ENCODE measurements around the gene MSANTD1. TPM values are rescaled to one million over a fixed set of nuclear protein-coding genes. Genes with fewer than 3 reads are reported as not detected.

MSANTD1 gene
- total RNA-seq, 1 experiment from 2014 or later: 0.24 TPM

DNA sequence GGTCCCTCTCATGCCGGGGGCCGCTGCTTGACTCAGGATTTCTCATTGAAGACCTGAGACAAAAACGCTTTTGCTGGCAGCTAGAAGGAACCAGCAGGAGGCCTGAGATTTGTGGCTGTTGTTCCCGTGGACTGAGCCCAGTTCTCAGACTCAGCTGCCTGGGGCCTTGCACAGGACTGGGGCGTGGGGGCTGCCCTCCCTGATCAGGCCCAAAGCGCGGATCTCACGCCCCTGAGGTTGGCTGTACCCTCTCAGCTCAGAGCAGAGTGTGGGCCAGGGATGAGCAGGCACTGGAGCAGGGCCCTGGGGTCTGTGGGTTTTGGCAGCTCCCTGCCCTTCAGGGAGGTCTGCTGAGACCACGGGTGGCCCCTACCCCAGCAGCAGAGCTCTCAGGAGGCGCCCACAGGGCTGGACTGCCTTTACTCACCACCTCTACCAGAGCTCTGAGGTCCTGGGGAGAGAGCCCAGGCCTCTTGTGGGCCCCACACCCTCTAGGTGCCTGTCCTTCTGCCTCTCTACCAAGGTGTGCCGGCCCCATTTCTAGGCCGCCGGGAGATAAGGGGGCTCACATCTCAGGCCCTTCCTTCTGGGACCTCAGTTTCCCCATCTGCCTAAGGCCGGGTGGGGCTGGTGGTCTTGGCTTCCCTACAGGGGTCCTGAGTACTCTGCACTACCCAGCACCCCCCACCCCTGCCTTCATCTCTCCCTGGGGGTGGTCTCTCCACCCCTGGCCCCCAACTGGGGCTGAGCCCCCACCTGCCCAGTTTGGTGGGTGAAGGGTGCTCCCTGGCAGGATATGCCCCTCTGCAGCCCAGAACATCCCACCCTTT lies 5.6 kb downstream of the MSANTD1 start:
- Histone ChIP-seq H3K27me3 (ENCODE audit: control insufficient read depth, insufficient read depth, low read length) (no peaks in the 10 kb centered on the region), H3K36me3 (replicated peaks; ENCODE audit: control insufficient read depth, insufficient read depth, low read length) (no peaks in the 10 kb centered on the region), H3K4me3 (ENCODE audit: insufficient read depth, low read depth, low read length) (no peak overlapping the region)
- peak; percentile 51 for DNase-seq

DNA sequence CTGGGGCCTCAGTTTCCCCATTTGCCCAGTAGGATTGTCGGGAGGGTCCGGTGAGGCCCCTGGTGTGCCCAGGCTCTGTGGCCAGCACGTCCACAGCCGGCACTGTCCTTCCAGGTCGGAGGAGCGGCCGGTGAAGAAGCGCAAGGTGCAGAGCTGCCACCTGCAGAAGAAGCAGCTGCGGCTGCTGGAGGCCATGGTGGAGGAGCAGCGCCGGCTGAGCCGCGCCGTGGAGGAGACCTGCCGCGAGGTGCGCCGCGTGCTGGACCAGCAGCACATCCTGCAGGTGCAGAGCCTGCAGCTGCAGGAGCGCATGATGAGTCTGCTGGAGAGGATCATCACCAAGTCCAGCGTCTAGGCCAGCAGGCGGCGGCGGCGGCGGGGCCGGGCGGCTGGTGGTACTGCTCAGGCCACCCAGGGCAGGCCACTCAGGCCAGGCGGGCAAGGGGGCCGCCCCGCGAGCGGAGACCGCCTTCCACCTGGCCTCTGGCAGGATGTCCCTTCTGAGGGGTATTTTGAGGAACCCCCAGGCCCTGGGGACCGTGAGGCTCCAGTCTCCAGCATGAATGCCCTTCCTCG lies 6.7 kb downstream of the MSANTD1 start:
- DNase-seq: peak; percentile 59
- Histone ChIP-seq H3K36me3 (replicated peaks; ENCODE audit: control insufficient read depth, insufficient read depth, low read length) (no peaks in the 10 kb centered on the region), H3K4me3 (ENCODE audit: insufficient read depth, low read depth, low read length) (no peak overlapping the region), H3K27me3 (ENCODE audit: control insufficient read depth, insufficient read depth, low read length) (no peaks in the 10 kb centered on the region)

DNA sequence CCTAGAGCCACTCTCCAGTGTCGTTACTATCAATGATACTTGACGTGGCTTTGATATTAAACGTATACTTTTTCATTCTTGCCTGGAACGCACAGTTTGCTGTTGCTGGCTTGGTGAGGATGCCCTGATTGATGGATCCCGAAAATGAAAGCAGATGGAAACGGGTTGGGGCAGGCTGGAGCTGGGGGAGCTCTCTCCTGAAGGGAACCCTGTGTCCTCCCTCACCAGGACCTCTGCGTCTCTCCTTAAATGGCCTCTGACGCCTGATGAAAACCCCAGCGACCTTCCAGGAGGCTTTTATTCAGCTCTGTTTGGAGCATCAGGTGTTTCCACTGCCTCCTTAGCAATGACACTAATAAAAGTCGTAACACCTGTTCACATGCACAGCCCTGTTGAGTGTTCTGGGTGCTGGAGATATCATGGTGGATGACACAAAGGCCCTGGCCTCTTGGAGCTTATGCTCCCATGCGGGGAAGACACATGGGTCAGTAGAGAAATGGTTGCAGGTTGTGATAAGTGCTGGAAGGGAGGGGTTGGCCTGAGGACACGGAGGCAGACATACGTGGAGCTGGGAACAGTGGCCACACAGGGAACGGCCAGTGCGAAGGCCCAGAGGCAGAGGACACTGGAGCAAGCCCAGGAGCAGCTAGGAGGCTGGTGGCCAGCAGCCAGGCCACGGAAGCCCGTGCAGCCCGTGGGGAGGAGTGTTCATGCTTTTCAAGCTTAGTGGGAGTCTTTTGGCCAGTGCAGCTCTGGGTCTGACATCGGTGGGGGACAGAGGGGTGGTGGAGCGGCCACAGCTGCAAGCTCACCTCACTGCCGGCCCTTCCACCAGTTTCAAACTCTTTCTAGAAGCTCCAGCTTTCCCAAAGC lies 7.5 kb downstream of the MSANTD1 start:
- no peaks in the 10 kb centered on the region for H3K27me3 ChIP-seq (ENCODE audit: control insufficient read depth, insufficient read depth, low read length)
- no peak overlapping the region for H3K4me3 ChIP-seq (ENCODE audit: insufficient read depth, low read depth, low read length)
- DNase-seq: peak; percentile 44
- H3K36me3 ChIP-seq (replicated peaks; ENCODE audit: control insufficient read depth, insufficient read depth, low read length): no peaks in the 10 kb centered on the region

DNA sequence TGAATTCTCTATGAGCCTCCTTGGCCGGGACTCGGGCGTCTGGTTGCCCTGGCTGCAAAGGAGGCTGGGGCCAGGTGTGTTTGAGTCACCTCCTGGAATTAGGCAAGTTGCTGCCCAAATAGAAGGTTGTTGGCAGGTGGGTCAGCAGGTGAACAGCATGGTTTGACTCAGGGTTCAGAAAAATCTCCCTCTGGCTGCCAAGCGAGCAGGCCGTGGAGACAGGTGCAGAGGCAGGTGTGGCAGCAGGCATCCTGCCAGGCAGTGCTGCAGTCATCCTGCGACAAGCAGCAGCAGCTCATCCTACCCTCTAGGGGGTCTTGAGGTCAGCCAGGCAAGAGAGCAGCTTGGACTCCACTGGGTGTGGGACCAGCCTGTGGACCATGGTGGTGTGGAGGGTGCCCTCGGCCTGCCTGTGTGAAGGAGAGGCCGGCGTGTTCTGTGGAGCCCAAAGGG lies 8.2 kb downstream of the MSANTD1 start:
- no peaks in the 10 kb centered on the region for H3K27me3 ChIP-seq (ENCODE audit: control insufficient read depth, insufficient read depth, low read length)
- DNase-seq: no peak
- no peaks in the 10 kb centered on the region for H3K36me3 ChIP-seq (replicated peaks; ENCODE audit: control insufficient read depth, insufficient read depth, low read length)
- no peak overlapping the region for H3K4me3 ChIP-seq (ENCODE audit: insufficient read depth, low read depth, low read length)

DNA sequence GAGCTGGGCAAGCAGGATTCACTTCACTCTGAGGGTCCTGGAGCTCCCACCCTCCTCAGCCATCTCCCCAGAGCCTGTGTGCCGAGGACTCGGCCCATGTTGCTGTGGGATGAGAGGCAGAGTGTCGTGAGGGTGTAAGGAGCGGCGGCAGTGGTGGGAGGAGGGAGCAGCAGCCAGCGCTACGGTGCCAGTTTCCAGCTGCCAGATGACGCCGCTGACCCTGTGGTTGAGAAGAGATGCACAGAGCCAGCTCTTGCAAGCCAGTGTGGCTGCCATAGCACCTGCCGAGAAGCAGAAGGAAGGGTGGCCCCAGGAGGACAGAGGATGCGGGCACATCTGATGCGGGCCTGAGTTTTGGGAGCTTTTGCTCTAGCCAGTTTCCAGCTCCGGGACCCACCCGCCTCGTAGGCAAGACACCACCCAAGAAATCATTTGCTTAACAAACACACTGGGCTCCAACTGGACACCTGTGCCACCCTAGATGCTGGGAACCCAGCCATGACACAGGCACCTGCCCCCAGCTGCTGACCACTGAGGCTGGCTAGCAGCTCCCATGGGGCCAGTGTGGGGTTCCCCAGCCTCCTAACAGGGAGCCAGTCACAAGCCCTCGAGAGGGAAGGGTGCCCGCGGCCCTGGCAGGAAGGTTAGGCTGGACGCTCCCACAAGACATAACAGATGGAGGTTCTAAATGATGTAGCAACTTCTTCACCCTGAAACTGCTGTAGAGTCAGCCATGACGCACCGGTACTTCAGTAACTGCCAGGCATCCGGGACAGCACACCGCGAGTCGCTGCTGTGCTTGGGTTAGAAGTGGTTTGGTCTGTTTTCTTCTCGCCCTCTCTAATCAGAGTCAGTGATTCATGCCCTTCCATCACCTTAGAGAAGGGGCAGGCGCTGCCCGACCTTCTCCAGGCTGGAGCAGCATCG lies 8.9 kb downstream of the MSANTD1 start:
- no peaks in the 10 kb centered on the region for H3K27me3 ChIP-seq (ENCODE audit: control insufficient read depth, insufficient read depth, low read length)
- no peak overlapping the region for H3K4me3 ChIP-seq (ENCODE audit: insufficient read depth, low read depth, low read length)
- peak; percentile 49 for DNase-seq
- no peaks in the 10 kb centered on the region for H3K36me3 ChIP-seq (replicated peaks; ENCODE audit: control insufficient read depth, insufficient read depth, low read length)

DNA sequence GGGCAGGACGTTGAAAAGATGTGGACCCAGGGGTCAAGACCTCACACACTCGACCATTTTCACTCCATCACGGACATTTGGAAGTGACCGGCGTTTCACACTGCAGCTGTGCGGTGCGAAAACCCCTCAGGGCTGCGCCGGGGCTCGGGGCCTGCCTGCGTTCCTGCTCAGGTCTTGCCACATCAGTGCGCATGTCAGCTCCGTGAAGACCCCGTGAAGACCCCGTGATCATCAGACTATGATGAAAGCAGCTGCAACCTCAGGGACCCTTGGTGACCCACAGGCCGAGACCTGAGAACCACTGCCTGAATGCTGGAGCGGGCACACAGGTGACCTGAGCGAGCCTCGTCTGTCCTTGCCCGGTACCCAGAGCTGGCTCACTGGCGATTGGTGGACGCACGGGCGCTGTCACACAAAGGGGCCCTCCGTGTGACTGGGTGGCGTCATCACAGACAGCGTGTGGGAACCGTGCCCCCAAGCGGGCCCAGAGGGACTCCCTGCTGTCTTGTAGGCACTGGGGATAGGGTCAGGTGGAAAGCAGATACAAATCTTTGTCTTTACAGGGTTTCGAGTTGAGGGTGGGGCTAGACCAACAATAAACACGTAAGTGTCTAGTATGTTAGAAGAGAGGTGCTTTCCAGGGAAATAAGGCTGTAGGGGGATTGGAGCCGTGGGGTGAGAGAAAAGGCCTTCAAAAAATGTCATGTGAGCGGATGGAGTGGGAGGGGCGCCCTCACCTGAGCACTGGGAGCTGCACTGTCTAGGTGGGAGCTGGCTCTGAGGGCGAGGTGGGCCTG lies 12.7 kb downstream of the MSANTD1 start:
- H3K27me3 ChIP-seq (ENCODE audit: control insufficient read depth, insufficient read depth, low read length): no peaks in the 10 kb centered on the region
- H3K36me3 ChIP-seq (replicated peaks; ENCODE audit: control insufficient read depth, insufficient read depth, low read length): no peaks in the 10 kb centered on the region
- DNase-seq: peak; percentile 62
- no peak overlapping the region for H3K4me3 ChIP-seq (ENCODE audit: insufficient read depth, low read depth, low read length)

DNA sequence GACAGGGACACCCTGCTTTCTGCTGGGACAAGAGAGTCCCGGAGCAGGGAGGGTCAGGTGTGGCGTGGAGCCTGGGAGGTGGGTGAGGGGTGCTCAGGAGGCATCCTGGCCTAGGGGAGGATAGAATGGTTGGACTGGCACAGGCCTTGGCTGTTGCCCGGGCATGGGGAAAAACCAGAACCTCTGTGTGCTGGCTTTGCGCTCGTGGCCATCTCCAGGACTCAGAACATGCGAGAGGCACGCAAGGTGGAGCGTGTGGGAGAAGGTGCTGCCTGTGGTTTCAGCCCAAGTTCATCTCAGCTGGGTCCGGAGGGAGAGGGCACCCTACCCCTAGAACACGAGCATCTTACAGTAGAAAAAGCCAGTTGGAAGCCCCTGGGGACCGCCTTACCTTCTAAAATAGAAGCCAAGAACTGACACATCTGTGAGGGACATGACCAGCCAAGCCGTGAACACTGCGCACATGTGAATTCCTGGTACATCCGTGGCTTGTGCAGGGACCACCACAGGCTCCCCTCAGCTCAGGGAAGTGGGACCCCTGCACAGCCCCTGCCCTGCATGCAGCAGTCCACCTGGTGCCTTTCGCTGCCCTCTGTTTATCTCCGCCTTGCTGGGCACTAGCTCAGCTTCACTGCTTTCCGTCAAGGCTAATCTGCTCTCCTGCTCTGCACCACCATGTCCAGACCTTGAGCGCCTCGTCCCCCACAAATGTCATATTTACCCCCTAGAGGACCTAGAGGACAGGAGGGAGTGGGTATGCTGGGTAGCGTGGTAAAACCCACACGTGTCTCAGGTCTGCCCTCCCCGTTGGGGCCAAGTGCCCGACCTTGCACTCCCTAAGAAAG lies 13.5 kb downstream of the MSANTD1 start:
- Histone ChIP-seq H3K4me3 (ENCODE audit: insufficient read depth, low read depth, low read length) (no peak overlapping the region), H3K27me3 (ENCODE audit: control insufficient read depth, insufficient read depth, low read length) (no peaks in the 10 kb centered on the region), H3K36me3 (replicated peaks; ENCODE audit: control insufficient read depth, insufficient read depth, low read length) (no peaks in the 10 kb centered on the region)
- no peak for DNase-seq

DNA sequence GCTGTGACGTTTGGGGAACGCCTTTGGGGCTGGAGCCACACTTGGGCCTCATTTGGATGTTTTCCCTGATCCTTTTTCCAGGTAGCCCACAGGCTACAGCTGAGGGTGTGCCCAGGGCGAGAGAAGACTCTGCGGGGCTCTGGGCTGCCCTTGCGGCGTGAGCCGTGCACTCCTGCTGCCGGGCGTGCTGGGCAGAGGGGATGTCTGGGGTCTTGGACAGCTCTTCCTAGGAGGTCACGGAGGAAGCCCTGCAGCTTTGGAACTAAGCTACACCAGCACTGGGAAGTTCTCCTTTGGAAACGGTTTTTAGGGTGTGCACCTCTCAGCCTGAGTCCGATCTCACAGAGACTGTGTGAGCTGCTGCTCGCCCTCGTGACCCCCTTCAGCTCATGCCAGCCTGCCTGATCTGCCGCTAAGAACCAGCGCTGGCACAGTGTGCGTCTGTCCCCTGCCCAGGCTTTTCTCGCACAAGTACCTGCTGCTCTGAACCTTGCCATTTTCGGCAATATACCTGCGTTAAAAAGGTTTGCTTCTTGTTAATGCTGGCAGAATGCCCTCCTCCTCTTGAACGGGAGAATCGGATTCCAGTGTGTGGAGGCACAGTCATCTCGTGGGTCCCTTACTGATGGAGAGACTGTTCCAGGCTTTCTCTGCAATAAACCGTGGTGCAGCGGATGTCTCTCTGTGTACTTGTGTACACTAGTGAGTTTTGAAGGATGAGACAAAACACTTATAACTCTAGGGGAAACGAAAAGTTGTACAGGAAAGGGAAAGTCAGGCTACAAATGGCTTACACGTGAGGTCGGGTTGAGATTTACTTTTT lies 14.3 kb downstream of the MSANTD1 start:
- DNase-seq: peak; percentile 61
- Histone ChIP-seq H3K27me3 (ENCODE audit: control insufficient read depth, insufficient read depth, low read length) (no peaks in the 10 kb centered on the region), H3K4me3 (ENCODE audit: insufficient read depth, low read depth, low read length) (no peak overlapping the region), H3K36me3 (replicated peaks; ENCODE audit: control insufficient read depth, insufficient read depth, low read length) (no peaks in the 10 kb centered on the region)

DNA sequence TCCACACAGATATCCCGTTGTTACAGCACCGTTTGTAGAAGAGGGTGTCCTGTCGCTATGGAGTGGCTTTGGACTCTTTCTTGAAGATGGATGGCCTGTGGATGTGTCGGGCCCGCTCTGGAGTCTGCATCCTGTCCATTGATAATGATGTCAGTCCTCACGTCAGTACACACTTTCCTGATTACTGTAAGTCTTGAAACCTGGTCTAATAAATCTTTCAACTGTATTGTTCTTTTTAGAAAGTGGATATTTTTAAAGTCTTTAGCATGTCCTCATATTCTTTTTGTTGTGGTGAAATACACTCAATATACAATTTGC lies 14.9 kb downstream of the MSANTD1 start:
- Histone ChIP-seq H3K27me3 (ENCODE audit: control insufficient read depth, insufficient read depth, low read length) (no peaks in the 10 kb centered on the region), H3K4me3 (ENCODE audit: insufficient read depth, low read depth, low read length) (no peak overlapping the region), H3K36me3 (replicated peaks; ENCODE audit: control insufficient read depth, insufficient read depth, low read length) (no peaks in the 10 kb centered on the region)
- DNase-seq: peak; percentile 35

DNA sequence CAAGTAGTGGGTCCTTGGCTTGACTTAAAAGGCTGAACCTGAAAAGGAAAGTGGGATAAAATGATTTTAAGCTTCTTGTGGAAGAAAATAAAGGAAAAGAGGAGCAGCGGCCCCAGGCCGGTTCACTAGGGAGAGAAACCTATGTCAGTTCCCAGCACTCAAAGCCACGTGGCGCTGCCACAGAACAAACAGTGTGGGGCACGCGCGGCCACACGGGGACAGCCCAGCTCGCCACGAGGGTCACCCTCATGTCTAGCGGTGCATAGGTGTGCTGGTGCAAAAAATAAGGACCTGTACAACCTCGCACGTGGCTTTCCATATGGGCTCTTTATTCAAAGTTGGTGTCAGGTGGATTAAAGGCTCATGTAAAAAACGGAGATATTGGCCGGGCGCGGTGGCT lies 17.1 kb downstream of the MSANTD1 start:
- H3K27me3 ChIP-seq (ENCODE audit: control insufficient read depth, insufficient read depth, low read length): no peaks in the 10 kb centered on the region
- H3K4me3 ChIP-seq (ENCODE audit: insufficient read depth, low read depth, low read length): no peak overlapping the region
- no peak for DNase-seq
- no peaks in the 10 kb centered on the region for H3K36me3 ChIP-seq (replicated peaks; ENCODE audit: control insufficient read depth, insufficient read depth, low read length)

DNA sequence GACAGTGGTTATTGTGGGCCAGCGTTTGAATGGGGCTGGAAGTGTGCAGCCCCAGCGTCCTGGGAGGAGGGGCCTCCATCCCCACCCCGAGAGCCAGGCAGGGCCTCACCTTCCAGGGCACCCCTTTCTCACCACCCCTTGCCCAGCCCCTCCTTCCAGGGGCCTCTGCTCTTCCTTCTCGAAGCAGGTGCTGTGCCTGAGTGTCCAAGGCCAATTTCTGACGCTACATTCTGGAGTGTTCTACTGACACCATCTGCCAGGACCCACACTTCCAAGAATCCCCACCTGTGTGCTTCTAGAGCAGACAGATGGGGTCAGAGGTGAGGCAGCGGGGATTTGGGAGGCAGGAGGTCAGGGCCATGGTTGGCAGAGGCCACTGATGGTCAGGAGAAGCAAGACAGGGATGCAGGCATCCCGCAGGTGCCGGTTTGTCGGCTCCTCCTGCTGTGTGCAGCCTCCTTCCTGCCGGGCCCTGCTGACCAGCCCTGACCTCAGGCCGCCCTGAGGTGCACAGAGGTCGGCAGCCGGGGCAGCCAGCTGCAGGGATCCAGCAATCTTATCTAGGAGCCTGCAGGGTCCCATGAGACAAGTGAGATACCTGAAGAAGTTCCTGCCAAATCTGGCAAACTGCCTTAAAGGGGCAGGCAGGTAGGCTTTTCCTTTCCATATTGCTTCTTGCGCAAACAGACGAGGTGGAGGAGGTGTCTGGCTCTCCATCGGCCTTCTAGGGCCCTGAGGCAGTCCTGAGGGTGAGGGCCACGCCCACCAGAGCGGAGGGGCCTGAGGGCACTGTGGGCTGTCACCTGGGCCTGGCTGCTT lies 18.8 kb downstream of the MSANTD1 start:
- peak; percentile 81 for DNase-seq
- Histone ChIP-seq H3K36me3 (replicated peaks; ENCODE audit: control insufficient read depth, insufficient read depth, low read length) (no peaks in the 10 kb centered on the region), H3K27me3 (ENCODE audit: control insufficient read depth, insufficient read depth, low read length) (no peaks in the 10 kb centered on the region), H3K4me3 (ENCODE audit: insufficient read depth, low read depth, low read length) (no peak overlapping the region)
